Loucy (cell line): ENCODE measurements around the gene BAG1.

Experiments used
- H2AFZ ChIP-seq: fragments of 200-600 bp; sonication (generic); 2 replicates; pipeline ENCODE4 v1.6.0; 2016; ENCODE audit warnings: antibody characterized with exemption, mild to moderate bottlenecking, low read length, moderate library complexity
- H3F3A ChIP-seq: fragments of 200-600 bp; 2 replicates; pipeline ENCODE4 v1.6.0; 2016; ENCODE audit warnings: antibody characterized with exemption, low read depth, mild to moderate bottlenecking
- H3K27me3 ChIP-seq: fragments of 200-600 bp; sonication (generic); 2 replicates; pipeline ENCODE4 v1.6.1; 2014; ENCODE audit warnings: low read length, mild to moderate bottlenecking; ENCODE audit not compliant: insufficient read depth, poor library complexity, severe bottlenecking
- H3K36me3 ChIP-seq: fragments of 200-600 bp; sonication (generic); 2 replicates; pipeline ENCODE4 v1.6.1; 2016; ENCODE audit warnings: low read length; ENCODE audit not compliant: insufficient read depth
- H3K4me1 ChIP-seq: fragments of 200-600 bp; sonication (generic); 2 replicates; pipeline ENCODE4 v1.5.1; 2014; ENCODE audit warnings: low read length, mild to moderate bottlenecking; ENCODE audit not compliant: insufficient read depth, poor library complexity, severe bottlenecking
- H3K4me2 ChIP-seq: fragments of 200-600 bp; sonication (generic); 2 replicates; pipeline ENCODE4 v1.6.0; 2014; ENCODE audit warnings: antibody characterized with exemption, low read length, low read depth, mild to moderate bottlenecking; ENCODE audit not compliant: poor library complexity, severe bottlenecking
- H3K4me3 ChIP-seq: fragments of 200-600 bp; sonication (generic); 2 replicates; pipeline ENCODE4 v1.5.1; 2014; ENCODE audit warnings: low read length, mild to moderate bottlenecking, mixed read lengths; ENCODE audit not compliant: poor library complexity, severe bottlenecking
- H3K79me2 ChIP-seq: fragments of 200-600 bp; sonication (generic); 2 replicates; pipeline ENCODE4 v1.6.1; 2014; ENCODE audit warnings: low read length; ENCODE audit not compliant: insufficient read depth
- H3K9ac ChIP-seq: fragments of 200-600 bp; sonication (generic); 2 replicates; pipeline ENCODE4 v1.6.0; 2014; ENCODE audit warnings: mild to moderate bottlenecking, low read depth, low read length, moderate library complexity; ENCODE audit not compliant: poor library complexity, severe bottlenecking
- H3K9me2 ChIP-seq: fragments of 200-600 bp; sonication (generic); replicated peaks from 2 replicates; pipeline ENCODE4 v1.6.1; 2016; ENCODE audit warnings: low read depth, low read length, mixed read lengths
- H3K9me3 ChIP-seq: fragments of 200-600 bp; sonication (generic); 2 replicates; pipeline ENCODE4 v1.6.1; 2014; ENCODE audit warnings: mild to moderate bottlenecking, antibody characterized with exemption, low read length, low read depth; ENCODE audit not compliant: insufficient read depth
- H4K20me1 ChIP-seq: fragments of 200-600 bp; sonication (generic); 2 replicates; pipeline ENCODE4 v1.6.0; 2014; ENCODE audit warnings: antibody characterized with exemption, low read length, mild to moderate bottlenecking; ENCODE audit not compliant: insufficient read depth, poor library complexity, severe bottlenecking
- EZH2phosphoT487 ChIP-seq: fragments of 200-600 bp; IDR thresholded peaks from 2 replicates; pipeline ENCODE4 v1.6.1; 2018; ENCODE audit warnings: antibody characterized with exemption, mild to moderate bottlenecking, moderate library complexity, borderline replicate concordance
- TF ChIP-seq, protein P1 (sequence below): fragments of 200-600 bp; sonication (generic); conservative IDR thresholded peaks from 2 replicates; pipeline ENCODE4 v1.5.1; 2014; ENCODE audit warnings: mild to moderate bottlenecking, antibody characterized with exemption, low read length

BAG1 gene

DNA sequence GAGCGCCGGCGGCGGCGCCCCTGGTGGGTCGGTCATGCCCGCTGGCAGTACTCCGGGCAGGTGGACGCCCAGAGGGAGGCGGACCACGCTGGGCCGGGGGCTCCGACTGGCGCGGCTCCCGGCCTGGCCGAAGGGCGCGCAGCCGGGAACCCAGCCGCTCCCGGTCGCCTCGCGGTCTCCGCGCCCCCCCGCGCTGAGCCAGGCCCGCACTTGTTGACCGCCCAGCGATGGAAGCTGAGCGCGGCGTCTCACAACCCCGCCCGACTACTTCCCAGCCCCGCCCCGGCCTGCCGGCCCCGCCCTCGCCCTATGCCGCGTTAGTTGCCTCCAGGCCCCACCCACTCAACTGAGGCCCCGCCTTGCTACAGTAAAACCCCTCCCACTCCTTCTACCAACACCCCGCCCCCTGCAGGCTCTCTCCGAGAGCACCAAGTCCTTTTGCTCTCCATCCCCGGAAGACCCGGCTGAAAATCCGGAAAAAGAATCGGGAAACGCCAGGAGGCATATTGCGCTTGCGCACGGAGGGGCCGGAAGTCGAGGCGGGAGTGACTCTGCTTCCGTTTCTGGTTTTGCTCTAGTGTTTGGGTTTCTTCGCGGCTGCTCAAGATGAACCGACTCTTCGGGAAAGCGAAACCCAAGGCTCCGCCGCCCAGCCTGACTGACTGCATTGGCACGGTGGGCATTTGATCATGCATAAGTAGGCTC is at the start of gene BAG1, which contains the start of gene CHMP5:
Gene BAG1, minus strand, starts transcription at position 236 of the 705 bp plus-strand sequence.
Gene CHMP5, plus strand, starts transcription at position 577 of the 705 bp plus-strand sequence. Its CDS starts 30 bp downstream, at position 607.
- Histone ChIP-seq H3K9ac (peak within 1 kb of the TSS; percentile 96), H3K79me2 (peaks cover 83% of the 10 kb centered on the region), H3K4me1 (peaks cover 55% of the 10 kb centered on the region), H3K9me3 (no peaks in the 10 kb centered on the region), H3K4me2 (peak within 1 kb of the TSS; percentile 100), H3K4me3 (peak within 1 kb of the TSS; percentile 90), H3F3A (no peaks in the 10 kb centered on the region), H3K36me3 (peaks cover 23% of the 10 kb centered on the region), H3K9me2 (no peaks in the 10 kb centered on the region), H3K27me3 (peaks cover 8% of the 10 kb centered on the region), H4K20me1 (peaks cover 38% of the 10 kb centered on the region), H2AFZ (peak within 1 kb of the TSS; percentile 78)
- TF ChIP-seq, protein P1, sequence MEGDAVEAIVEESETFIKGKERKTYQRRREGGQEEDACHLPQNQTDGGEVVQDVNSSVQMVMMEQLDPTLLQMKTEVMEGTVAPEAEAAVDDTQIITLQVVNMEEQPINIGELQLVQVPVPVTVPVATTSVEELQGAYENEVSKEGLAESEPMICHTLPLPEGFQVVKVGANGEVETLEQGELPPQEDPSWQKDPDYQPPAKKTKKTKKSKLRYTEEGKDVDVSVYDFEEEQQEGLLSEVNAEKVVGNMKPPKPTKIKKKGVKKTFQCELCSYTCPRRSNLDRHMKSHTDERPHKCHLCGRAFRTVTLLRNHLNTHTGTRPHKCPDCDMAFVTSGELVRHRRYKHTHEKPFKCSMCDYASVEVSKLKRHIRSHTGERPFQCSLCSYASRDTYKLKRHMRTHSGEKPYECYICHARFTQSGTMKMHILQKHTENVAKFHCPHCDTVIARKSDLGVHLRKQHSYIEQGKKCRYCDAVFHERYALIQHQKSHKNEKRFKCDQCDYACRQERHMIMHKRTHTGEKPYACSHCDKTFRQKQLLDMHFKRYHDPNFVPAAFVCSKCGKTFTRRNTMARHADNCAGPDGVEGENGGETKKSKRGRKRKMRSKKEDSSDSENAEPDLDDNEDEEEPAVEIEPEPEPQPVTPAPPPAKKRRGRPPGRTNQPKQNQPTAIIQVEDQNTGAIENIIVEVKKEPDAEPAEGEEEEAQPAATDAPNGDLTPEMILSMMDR: peak; percentile 17; the same call in 1 of the 2 replicates
- no peak for TF ChIP-seq EZH2phosphoT487

DNA sequence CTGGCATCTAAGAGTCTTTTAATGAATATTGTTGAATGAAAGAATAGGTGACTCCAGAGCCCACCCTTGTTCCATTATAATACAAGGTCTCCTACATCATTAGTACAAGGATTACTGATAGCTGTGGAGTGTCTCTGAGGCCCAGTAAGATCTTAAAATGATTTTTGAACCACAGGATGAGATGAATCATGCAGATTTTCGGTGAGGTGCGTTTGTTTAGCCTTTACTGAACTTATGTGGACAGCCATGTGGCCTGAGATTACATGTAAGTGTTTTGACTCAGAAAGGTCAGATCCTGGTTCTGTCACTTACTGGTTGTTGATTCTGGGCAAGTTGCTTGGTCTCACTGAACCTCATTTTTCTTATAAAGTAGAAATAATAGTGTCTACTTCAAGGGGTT is 47.4 kb upstream of the BAG1 start:
- Histone ChIP-seq H3K9ac (no peak overlapping the region), H3F3A (no peaks in the 10 kb centered on the region), H3K79me2 (no peaks in the 10 kb centered on the region), H3K36me3 (peaks cover 86% of the 10 kb centered on the region; the same call in 1 of the 2 replicates), H3K4me1 (no peaks in the 10 kb centered on the region), H4K20me1 (no peaks in the 10 kb centered on the region), H3K9me2 (no peaks in the 10 kb centered on the region), H3K4me2 (no peak overlapping the region), H3K4me3 (no peak overlapping the region), H3K9me3 (no peaks in the 10 kb centered on the region), H3K27me3 (no peaks in the 10 kb centered on the region), H2AFZ (no peak overlapping the region)
- no peak for TF ChIP-seq EZH2phosphoT487
- TF ChIP-seq, protein P1: no peak

DNA sequence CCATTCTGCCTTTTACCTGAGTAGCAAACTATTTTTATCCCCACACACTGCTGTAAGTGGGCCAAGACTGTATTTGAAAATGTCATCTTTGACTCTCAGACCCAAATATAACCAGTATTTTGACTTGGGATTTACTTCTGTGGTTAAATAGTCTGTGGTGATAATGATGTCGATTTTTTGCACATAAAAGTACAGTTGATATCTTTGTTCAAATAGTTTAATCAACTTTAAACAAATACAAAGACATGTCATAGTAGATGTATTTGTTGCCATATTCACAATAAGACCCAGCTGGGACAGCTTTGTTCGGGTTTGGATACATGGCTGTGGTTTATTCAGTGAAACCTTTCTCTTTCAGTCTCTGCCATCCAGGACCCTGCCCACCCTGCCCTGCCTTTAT is 46.2 kb upstream of the BAG1 start:
- Histone ChIP-seq H3F3A (no peaks in the 10 kb centered on the region), H3K27me3 (no peaks in the 10 kb centered on the region), H3K79me2 (no peaks in the 10 kb centered on the region), H3K36me3 (peaks cover 93% of the 10 kb centered on the region; the same call in 1 of the 2 replicates), H3K4me2 (no peak overlapping the region), H3K4me3 (no peak overlapping the region), H4K20me1 (no peaks in the 10 kb centered on the region), H3K4me1 (no peaks in the 10 kb centered on the region), H2AFZ (no peak overlapping the region), H3K9me2 (no peaks in the 10 kb centered on the region), H3K9me3 (no peaks in the 10 kb centered on the region), H3K9ac (no peak overlapping the region)
- TF ChIP-seq, protein P1: no peak
- TF ChIP-seq EZH2phosphoT487: no peak
